Subcutaneous adipose tissue (tissue), 4 donors: ENCODE measurements around the gene GRIN3A. TPM values are rescaled to one million over a fixed set of nuclear protein-coding genes. Genes with fewer than 3 reads are reported as not detected.

ENCODE experiments used
- CTCF ChIP-seq: fragments of 450-650 bp; IDR thresholded peaks from one replicate; pipeline ENCODE4 v1.5.1; 2016; ENCODE audit warnings: low read depth, mild to moderate bottlenecking, control low read depth, antibody characterized with exemption, moderate library complexity
- total RNA-seq, 4 donors: library from RNA; depleted of rRNA; stranded (reverse); fragments of >200 nt; gene quantifications; one replicate each; pipeline ENCODE4 v1.1.0, GENCODE V29; 2016

The GRIN3A gene
- total RNA-seq, 4 donors from 2014 or later: under 0.01 to 0.17 TPM; not detected in 2

DNA sequence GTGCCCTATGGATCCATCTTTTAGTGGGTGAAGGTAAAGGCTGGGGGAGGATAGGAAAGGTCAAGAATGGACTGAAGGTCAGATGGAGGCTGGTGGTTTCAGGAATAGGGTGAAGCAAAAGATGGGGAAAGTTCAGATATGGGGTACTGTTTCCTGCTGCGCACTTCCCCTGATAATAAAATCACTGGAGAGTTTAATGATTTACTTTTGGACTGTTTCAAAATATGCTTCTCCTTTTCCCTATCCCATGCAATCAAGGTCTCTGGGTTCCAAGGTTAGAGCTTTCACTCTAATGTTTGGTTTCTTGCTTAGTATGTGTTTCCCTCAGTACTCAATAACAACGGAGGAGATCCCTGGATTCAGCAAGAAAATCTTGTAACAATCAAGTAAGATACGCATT, 132.9 kb downstream of the GRIN3A start:
- TF ChIP-seq CTCF: no peak

DNA sequence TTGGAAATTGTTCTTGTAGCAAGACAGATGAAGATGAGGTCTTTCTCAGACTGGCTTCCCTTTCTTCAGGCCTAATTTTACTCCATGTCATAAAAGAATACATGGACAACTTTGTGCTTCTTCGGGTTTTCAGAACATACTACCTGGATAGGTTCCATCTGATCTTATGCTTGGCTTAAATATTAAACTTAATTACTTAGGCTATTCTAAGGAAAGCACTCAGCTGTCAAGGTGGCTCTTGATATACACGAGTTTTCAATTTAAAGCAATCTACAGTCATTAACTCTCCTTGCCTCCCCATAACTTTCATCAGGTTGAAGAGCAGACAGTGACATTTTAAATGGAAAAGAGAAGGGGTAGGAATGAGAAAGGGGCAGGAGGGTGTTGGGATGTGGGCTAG, 134.2 kb downstream of the GRIN3A start:
- no peak for TF ChIP-seq CTCF

DNA sequence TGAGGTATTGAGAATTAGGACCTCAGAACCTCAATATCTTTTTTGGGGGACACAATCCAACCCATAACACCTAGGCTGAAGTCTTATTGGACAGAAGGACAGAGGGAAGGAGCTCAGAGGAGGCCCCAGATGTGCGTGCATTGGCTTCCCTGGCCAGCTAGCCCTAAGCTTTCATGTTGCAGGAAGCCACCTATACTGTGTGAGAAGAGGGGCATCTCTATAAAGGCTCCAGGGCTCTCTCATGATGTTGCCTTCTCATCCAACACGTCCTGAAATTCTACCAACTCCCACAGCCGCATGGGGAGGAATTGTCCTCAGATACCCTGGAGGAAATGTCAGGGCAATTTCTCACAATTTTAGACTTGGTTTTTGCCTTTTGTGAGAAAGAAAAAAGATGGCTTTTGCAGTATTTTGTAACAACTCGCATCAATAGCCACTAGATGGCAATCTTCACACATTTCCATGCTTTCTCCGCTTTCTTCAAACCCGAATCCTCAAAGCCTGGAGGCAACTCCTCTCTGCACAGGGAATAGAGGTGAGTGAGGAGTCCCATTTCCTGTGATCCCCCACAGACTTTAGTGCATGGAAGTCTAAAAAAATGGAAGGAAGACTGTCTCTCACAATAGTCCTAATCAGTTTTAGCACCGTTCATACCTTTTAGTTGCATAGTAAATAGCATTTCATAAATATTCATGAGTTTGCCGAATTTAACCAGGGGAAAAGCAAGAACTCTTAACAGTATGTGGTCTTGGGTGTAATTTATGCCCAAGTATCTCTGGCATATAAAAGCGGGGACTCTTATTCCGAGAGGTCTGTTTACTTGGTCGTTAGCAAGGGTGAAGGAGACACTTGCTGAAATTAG, 136.3 kb downstream of the GRIN3A start:
- TF ChIP-seq CTCF: no peak

DNA sequence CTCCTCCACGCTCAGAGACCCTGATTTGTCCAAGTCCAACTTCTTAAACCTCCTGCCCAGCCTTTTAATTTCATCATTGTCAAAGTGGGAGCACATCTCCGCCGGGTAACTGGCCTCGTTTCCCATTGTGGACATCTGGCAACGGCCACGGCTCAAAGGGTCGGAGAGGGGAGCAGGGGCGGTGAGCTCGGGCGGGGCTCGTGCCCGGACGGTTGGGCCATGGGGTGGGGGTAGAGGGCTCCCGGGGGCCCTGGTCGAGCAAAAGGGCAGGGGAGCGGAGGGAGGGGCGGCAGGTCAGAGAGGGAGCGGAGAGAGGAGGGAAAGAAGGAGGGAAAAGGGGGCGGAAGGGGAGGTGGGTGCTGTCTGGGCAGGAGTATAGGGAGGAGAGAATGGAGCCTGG, 143.7 kb downstream of the GRIN3A start, which contains the start of gene PPP3R2:
Gene PPP3R2, minus strand, starts transcription at position 174 of the 400 bp plus-strand sequence. Its CDS starts 48 bp downstream, at position 126.
- TF ChIP-seq CTCF: no peak

- no peak for TF ChIP-seq CTCF
These were observed 145.1 kb downstream of the GRIN3A start for GRCh38 chr9:101593345-101593744.

DNA sequence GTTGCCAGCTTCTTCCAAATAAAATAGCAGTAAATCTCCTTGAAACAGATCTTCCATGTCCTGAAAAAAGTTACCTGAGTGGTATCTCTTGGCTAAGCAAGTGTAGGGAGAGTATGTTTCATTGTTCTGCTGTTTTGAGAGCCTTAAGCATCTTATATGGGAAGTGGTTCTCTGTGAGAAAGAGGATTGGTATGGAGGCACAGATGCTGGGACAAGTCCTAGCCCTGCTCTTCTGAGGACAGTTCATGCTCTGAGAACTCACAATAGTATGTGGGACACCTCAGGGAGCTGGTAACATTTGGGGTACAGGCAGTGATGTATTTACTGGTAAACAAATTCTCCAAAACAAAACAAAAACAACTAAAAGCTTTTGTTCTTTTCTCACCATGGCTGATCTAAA, 145.7 kb downstream of the GRIN3A start:
- no peak for TF ChIP-seq CTCF

GRCh38 chr9:101591787-101592446, 146.5 kb downstream of the GRIN3A start:
- no peak for TF ChIP-seq CTCF
